HepG2 (cell line): Measurements from ENCODE around the gene TNK1. TPM values are rescaled to one million over a fixed set of nuclear protein-coding genes. Genes with fewer than 3 reads are reported as not detected.

Experiments used
- CHCHD3 ChIP-seq: sonication (generic); formaldehyde crosslinking; IDR thresholded peaks from 2 replicates; pipeline ENCODE4 v1.8.0; 2022; ENCODE audit warnings: mild to moderate bottlenecking, missing genetic modification reagents, moderate library complexity
- KLF12 ChIP-seq: sonication (generic); formaldehyde crosslinking; IDR thresholded peaks from 2 replicates; pipeline ENCODE4 v1.4.0; 2020; ENCODE audit warnings: missing genetic modification reagents, borderline replicate concordance
- PCBP2 ChIP-seq: fragments of 200-400 bp; formaldehyde crosslinking; optimal IDR thresholded peaks from 2 replicates; pipeline ENCODE3; 2018; ENCODE audit warnings: low read length, low read depth; ENCODE audit not compliant: poor library complexity, severe bottlenecking
- SMYD3 ChIP-seq: sonication (generic); formaldehyde crosslinking; IDR thresholded peaks from 2 replicates; pipeline ENCODE4 v1.8.1; 2023; ENCODE audit warnings: mild to moderate bottlenecking, missing genetic modification reagents
- SNRNP70 ChIP-seq: fragments of 200-400 bp; formaldehyde crosslinking; IDR thresholded peaks from 2 replicates; pipeline ENCODE4 v1.6.1; 2017; ENCODE audit warnings: mild to moderate bottlenecking, low read depth, low read length, moderate library complexity
- SP4 ChIP-seq: sonication (generic); formaldehyde crosslinking; IDR thresholded peaks from 2 replicates; pipeline ENCODE4 v1.8.1; 2023; ENCODE audit warnings: mild to moderate bottlenecking, missing genetic modification reagents
- TP53 ChIP-seq: sonication (generic); formaldehyde crosslinking; conservative IDR thresholded peaks from 2 replicates; pipeline ENCODE4 v1.4.0; 2020; ENCODE audit warnings: missing genetic modification reagents
- ZNF569 ChIP-seq: sonication (generic); formaldehyde crosslinking; IDR thresholded peaks from 2 replicates; pipeline ENCODE4 v1.5.0; 2020; ENCODE audit warnings: mild to moderate bottlenecking, missing genetic modification reagents, moderate library complexity, borderline replicate concordance
- ZNF782 ChIP-seq: sonication (generic); formaldehyde crosslinking; IDR thresholded peaks from 2 replicates; pipeline ENCODE4 v1.4.0; 2020; ENCODE audit warnings: missing genetic modification reagents, mild to moderate bottlenecking, borderline replicate concordance
- polyA plus RNA-seq, 8 experiments: library from polyadenylated mRNA; depleted of rRNA in 3 of 8; stranded (reverse) in 7 of 8; unstranded in 1 of 8; fragments of >200 nt; fragmentation: Illumina TruSeq in 4 of 8; extraction: Trizol in 4 of 8; gene quantifications; 2 replicates each; pipeline versions ENCODE4 v1.2.1 to v1.2.3, GENCODE V29; 2011 to 2016; ENCODE audit warnings: low read depth in 4 of 8, missing spikeins in 1 of 8, mixed read lengths in 1 of 8; ENCODE audit not compliant: insufficient read depth in 1 of 8
- total RNA-seq, 5 experiments: library from RNA; depleted of rRNA; stranded (reverse); fragments of >200 nt; fragmentation: Illumina TruSeq; extraction: Trizol; gene quantifications; 2 replicates each; pipeline ENCODE4 v1.2.3, GENCODE V29; 2016; ENCODE audit warnings: low read depth in 1 of 5
- TF ChIP-seq, protein P1 (sequence below): sonication (generic); formaldehyde crosslinking; IDR thresholded peaks from 2 replicates; pipeline ENCODE4 v1.4.0; 2020; ENCODE audit warnings: mild to moderate bottlenecking, low read depth, missing genetic modification reagents
- TF ChIP-seq, protein P2 (sequence below): sonication (generic); formaldehyde crosslinking; IDR thresholded peaks from 2 replicates; pipeline ENCODE4 v1.5.0; 2020; ENCODE audit warnings: missing genetic modification reagents
- TF ChIP-seq, protein P3 (sequence below): fragments of 450-650 bp; IDR thresholded peaks from 2 replicates; pipeline ENCODE4 v1.6.1; 2016
- TF ChIP-seq, protein P4 (sequence below): IDR thresholded peaks from 2 replicates; pipeline ENCODE4 v1.6.1; 2016
- TF ChIP-seq, protein P5 (sequence below): sonication (generic); formaldehyde crosslinking; IDR thresholded peaks from 2 replicates; pipeline ENCODE4 v1.4.0; 2020; ENCODE audit warnings: missing genetic modification reagents
- TF ChIP-seq, protein P6 (sequence below): sonication (generic); formaldehyde crosslinking; IDR thresholded peaks from 2 replicates; pipeline ENCODE4 v1.4.0; 2020; ENCODE audit warnings: mild to moderate bottlenecking, missing genetic modification reagents
- TF ChIP-seq, protein P7 (sequence below): sonication (generic); formaldehyde crosslinking; IDR thresholded peaks from 2 replicates; pipeline ENCODE4 v1.4.0; 2020; ENCODE audit warnings: missing genetic modification reagents, borderline replicate concordance

TNK1 gene
- total and polyA plus RNA-seq, 2 of the 13 experiments (the other 11 are each of a cell fraction or from before 2014, with no cell fraction given) = 2.0 to 3.5 TPM

DNA sequence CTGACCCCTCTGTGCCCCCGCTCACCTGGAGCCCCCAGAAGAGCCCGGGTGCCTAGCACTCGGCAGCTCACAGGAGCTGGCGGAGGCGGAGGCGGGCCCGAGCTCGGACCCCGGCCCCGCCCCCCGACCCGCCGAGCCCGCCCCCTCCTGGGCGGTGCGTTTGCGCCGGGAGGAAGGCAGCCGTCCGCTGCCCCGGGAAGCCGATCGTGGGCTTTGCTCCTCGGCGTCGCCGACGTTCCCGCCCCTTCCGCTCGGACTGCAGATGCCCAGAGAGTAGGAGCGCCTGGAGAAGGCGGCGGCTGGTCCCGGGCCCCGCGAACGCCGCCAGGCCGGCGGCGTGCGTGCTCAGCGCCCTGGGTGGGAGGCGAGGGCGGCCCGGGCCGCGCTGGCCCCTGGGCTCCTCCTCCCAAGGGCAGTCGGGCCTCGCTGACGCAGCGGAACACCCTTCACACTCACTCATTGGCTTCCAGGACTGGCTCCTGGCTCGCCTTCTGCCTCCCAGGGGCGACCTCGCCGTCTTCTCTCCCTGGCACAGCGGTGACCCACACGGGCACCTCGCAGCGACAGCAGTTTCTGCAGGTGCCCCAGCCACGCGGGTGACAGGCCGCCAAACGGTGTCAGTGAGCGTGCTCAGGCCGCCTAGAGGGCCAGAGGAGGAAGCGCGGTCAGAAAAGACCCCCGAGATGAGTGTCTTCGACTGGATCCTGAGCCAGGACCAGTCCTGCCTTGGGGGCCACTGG lies 13.7 kb downstream of the TNK1 start, which contains the start of gene PLSCR3 (continued):
- TF ChIP-seq, protein P1, sequence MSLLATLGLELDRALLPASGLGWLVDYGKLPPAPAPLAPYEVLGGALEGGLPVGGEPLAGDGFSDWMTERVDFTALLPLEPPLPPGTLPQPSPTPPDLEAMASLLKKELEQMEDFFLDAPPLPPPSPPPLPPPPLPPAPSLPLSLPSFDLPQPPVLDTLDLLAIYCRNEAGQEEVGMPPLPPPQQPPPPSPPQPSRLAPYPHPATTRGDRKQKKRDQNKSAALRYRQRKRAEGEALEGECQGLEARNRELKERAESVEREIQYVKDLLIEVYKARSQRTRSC = no peak
- TF ChIP-seq PCBP2 = no peak
- no peak for TF ChIP-seq TP53 (CRISPR knock-in tag)
- no peak for TF ChIP-seq SNRNP70
- no peak; the same call in 1 of the 2 replicates for TF ChIP-seq SP4 (CRISPR knock-in tag)
- TF ChIP-seq, protein P2, sequence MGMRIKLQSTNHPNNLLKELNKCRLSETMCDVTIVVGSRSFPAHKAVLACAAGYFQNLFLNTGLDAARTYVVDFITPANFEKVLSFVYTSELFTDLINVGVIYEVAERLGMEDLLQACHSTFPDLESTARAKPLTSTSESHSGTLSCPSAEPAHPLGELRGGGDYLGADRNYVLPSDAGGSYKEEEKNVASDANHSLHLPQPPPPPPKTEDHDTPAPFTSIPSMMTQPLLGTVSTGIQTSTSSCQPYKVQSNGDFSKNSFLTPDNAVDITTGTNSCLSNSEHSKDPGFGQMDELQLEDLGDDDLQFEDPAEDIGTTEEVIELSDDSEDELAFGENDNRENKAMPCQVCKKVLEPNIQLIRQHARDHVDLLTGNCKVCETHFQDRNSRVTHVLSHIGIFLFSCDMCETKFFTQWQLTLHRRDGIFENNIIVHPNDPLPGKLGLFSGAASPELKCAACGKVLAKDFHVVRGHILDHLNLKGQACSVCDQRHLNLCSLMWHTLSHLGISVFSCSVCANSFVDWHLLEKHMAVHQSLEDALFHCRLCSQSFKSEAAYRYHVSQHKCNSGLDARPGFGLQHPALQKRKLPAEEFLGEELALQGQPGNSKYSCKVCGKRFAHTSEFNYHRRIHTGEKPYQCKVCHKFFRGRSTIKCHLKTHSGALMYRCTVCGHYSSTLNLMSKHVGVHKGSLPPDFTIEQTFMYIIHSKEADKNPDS = no peak
- no peak for TF ChIP-seq ZNF569 (CRISPR knock-in tag)
- TF ChIP-seq, protein P3, sequence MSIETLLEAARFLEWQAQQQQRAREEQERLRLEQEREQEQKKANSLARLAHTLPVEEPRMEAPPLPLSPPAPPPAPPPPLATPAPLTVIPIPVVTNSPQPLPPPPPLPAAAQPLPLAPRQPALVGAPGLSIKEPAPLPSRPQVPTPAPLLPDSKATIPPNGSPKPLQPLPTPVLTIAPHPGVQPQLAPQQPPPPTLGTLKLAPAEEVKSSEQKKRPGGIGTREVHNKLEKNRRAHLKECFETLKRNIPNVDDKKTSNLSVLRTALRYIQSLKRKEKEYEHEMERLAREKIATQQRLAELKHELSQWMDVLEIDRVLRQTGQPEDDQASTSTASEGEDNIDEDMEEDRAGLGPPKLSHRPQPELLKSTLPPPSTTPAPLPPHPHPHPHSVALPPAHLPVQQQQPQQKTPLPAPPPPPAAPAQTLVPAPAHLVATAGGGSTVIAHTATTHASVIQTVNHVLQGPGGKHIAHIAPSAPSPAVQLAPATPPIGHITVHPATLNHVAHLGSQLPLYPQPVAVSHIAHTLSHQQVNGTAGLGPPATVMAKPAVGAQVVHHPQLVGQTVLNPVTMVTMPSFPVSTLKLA = no peak
- TF ChIP-seq CHCHD3 = no peak; the same call in 1 of the 2 replicates
- TF ChIP-seq, protein P4, sequence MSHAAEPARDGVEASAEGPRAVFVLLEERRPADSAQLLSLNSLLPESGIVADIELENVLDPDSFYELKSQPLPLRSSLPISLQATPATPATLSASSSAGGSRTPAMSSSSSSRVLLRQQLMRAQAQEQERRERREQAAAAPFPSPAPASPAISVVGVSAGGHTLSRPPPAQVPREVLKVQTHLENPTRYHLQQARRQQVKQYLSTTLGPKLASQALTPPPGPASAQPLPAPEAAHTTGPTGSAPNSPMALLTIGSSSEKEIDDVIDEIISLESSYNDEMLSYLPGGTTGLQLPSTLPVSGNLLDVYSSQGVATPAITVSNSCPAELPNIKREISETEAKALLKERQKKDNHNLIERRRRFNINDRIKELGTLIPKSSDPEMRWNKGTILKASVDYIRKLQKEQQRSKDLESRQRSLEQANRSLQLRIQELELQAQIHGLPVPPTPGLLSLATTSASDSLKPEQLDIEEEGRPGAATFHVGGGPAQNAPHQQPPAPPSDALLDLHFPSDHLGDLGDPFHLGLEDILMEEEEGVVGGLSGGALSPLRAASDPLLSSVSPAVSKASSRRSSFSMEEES = no peak
- TF ChIP-seq, protein P5, sequence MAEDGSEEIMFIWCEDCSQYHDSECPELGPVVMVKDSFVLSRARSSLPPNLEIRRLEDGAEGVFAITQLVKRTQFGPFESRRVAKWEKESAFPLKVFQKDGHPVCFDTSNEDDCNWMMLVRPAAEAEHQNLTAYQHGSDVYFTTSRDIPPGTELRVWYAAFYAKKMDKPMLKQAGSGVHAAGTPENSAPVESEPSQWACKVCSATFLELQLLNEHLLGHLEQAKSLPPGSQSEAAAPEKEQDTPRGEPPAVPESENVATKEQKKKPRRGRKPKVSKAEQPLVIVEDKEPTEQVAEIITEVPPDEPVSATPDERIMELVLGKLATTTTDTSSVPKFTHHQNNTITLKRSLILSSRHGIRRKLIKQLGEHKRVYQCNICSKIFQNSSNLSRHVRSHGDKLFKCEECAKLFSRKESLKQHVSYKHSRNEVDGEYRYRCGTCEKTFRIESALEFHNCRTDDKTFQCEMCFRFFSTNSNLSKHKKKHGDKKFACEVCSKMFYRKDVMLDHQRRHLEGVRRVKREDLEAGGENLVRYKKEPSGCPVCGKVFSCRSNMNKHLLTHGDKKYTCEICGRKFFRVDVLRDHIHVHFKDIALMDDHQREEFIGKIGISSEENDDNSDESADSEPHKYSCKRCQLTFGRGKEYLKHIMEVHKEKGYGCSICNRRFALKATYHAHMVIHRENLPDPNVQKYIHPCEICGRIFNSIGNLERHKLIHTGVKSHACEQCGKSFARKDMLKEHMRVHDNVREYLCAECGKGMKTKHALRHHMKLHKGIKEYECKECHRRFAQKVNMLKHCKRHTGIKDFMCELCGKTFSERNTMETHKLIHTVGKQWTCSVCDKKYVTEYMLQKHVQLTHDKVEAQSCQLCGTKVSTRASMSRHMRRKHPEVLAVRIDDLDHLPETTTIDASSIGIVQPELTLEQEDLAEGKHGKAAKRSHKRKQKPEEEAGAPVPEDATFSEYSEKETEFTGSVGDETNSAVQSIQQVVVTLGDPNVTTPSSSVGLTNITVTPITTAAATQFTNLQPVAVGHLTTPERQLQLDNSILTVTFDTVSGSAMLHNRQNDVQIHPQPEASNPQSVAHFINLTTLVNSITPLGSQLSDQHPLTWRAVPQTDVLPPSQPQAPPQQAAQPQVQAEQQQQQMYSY (CRISPR knock-in tag) = no peak
- TF ChIP-seq ZNF782 (CRISPR knock-in tag) = no peak
- TF ChIP-seq KLF12 (CRISPR knock-in tag) = no peak
- TF ChIP-seq, protein P6, sequence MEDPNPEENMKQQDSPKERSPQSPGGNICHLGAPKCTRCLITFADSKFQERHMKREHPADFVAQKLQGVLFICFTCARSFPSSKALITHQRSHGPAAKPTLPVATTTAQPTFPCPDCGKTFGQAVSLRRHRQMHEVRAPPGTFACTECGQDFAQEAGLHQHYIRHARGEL (CRISPR knock-in tag) = no peak
- TF ChIP-seq, protein P7, sequence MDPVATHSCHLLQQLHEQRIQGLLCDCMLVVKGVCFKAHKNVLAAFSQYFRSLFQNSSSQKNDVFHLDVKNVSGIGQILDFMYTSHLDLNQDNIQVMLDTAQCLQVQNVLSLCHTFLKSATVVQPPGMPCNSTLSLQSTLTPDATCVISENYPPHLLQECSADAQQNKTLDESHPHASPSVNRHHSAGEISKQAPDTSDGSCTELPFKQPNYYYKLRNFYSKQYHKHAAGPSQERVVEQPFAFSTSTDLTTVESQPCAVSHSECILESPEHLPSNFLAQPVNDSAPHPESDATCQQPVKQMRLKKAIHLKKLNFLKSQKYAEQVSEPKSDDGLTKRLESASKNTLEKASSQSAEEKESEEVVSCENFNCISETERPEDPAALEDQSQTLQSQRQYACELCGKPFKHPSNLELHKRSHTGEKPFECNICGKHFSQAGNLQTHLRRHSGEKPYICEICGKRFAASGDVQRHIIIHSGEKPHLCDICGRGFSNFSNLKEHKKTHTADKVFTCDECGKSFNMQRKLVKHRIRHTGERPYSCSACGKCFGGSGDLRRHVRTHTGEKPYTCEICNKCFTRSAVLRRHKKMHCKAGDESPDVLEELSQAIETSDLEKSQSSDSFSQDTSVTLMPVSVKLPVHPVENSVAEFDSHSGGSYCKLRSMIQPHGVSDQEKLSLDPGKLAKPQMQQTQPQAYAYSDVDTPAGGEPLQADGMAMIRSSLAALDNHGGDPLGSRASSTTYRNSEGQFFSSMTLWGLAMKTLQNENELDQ (CRISPR knock-in tag) = no peak
- TF ChIP-seq SMYD3 (CRISPR knock-in tag) = no peak
